ENCODE measurements around the gene NIM1K.

- TF ChIP-seq GATA2 (CRISPR knock-in tag; IDR thresholded peaks at IDR 0.05) = no peak
- TF ChIP-seq CTCF (IDR thresholded peaks at IDR 0.05) = no peak
- TF ChIP-seq GABPA (IDR thresholded peaks at IDR 0.05; ENCODE audit: low read depth) = no peak
- TF ChIP-seq EP300 (IDR thresholded peaks at IDR 0.05; ENCODE audit: borderline replicate concordance in 1 of 2, low read depth in 1 of 2, low read length in 1 of 2) = no peak
- TF ChIP-seq FOSL2 (IDR thresholded peaks at IDR 0.05; ENCODE audit: borderline replicate concordance, low read depth) = no peak
- no peak for TF ChIP-seq CHD2 (IDR thresholded peaks at IDR 0.05; ENCODE audit: low read length, partially characterized antibody)
- no peak for TF ChIP-seq YY1 (IDR thresholded peaks at IDR 0.05; ENCODE audit: low read depth)
- TF ChIP-seq POLR2AphosphoS5 (IDR thresholded peaks at IDR 0.05; ENCODE audit: low read depth, low read length) = no peak
- TF ChIP-seq, protein P1, sequence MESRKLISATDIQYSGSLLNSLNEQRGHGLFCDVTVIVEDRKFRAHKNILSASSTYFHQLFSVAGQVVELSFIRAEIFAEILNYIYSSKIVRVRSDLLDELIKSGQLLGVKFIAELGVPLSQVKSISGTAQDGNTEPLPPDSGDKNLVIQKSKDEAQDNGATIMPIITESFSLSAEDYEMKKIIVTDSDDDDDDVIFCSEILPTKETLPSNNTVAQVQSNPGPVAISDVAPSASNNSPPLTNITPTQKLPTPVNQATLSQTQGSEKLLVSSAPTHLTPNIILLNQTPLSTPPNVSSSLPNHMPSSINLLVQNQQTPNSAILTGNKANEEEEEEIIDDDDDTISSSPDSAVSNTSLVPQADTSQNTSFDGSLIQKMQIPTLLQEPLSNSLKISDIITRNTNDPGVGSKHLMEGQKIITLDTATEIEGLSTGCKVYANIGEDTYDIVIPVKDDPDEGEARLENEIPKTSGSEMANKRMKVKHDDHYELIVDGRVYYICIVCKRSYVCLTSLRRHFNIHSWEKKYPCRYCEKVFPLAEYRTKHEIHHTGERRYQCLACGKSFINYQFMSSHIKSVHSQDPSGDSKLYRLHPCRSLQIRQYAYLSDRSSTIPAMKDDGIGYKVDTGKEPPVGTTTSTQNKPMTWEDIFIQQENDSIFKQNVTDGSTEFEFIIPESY (IDR thresholded peaks at IDR 0.05; ENCODE audit: borderline replicate concordance, low read depth) = no peak
- TF ChIP-seq, protein P2, sequence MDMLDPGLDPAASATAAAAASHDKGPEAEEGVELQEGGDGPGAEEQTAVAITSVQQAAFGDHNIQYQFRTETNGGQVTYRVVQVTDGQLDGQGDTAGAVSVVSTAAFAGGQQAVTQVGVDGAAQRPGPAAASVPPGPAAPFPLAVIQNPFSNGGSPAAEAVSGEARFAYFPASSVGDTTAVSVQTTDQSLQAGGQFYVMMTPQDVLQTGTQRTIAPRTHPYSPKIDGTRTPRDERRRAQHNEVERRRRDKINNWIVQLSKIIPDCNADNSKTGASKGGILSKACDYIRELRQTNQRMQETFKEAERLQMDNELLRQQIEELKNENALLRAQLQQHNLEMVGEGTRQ (IDR thresholded peaks at IDR 0.05; ENCODE audit: borderline replicate concordance, low read depth, low read length) = no peak
- TF ChIP-seq MXI1 (IDR thresholded peaks at IDR 0.05; ENCODE audit: low read depth, low read length) = no peak
- TF ChIP-seq TCF12 (IDR thresholded peaks at IDR 0.05) = no peak
These were observed 96.3 kb downstream of the NIM1K start for GRCh38 chr5:43288269-43288831.
